GM18520 (cell line): ENCODE measurements around the gene ETS1.
"Not testable (repeated sequence)": the region's sequence is repeated elsewhere in the genome, so short reads cannot be mapped to it uniquely, and the experiment has no call there.

Experiments
- ATAC-seq: cut with Tn5 transposase; IDR thresholded peaks from one replicate; pipeline ENCODE4 v1.9.1; 2021; ENCODE audit not compliant: unreplicated experiment

The ETS1 gene

DNA sequence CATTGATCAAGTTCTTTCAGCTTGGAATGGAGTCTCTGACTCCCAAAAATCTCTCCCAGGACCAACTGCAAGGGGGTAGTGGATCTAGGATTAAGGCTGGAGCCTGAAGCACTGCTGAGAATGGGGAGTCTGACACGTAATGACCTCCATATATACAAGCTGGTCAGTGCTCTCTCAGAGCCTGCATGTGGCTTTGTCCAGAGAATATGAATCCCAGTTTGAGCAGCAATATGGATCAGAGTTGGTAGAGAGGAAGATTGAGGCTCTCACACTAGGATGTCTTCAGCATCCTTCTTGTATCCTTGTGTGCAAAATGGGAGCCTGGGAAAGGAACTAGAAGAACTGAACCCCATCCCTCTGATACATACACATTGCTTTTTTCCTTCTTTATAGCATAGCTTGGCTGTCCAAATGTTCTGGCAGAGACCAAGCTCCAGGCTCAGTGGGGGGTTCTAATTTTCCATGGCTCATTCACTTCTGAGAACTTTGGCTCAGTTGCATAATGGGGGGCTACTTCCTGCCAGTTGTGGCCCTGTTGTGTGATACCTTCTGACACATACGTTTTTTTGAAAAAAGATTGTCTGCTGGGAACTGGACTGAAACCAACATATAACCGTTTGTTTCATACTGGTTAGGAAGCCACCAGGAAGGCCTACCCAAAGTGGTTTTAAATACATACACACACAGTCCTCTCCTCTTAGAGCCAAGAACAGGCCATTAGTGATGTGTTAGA, 138.2 kb downstream of the ETS1 start:
- ATAC-seq, result no peak

- ATAC-seq, result no peak
Measured at GRCh38 chr11:128448200-128448886, 139.0 kb downstream of the ETS1 start.

GRCh38 chr11:128447233-128447632, 140.1 kb downstream of the ETS1 start:
- ATAC-seq, result no peak

DNA sequence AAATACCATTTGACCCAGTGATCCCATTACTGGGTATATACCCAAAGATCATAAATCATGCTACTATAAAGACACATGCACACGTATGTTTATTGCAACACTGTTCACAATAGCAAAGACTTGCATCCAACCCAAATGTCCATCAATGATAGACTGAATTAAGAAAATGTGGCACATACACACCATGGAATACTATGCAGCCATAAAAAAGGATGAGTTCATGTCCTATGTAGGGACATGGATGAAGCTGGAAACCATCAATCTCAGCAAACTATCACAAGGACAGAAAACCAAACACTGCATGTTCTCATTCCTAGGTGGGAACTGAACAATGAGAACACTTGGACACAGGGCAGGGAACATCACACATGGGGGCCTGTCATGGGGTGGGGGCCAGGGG, 141.4 kb downstream of the ETS1 start:
- not testable (repeated sequence) for ATAC-seq

- ATAC-seq, result no peak
Measured at GRCh38 chr11:128437136-128437535, 150.2 kb downstream of the ETS1 start.

DNA sequence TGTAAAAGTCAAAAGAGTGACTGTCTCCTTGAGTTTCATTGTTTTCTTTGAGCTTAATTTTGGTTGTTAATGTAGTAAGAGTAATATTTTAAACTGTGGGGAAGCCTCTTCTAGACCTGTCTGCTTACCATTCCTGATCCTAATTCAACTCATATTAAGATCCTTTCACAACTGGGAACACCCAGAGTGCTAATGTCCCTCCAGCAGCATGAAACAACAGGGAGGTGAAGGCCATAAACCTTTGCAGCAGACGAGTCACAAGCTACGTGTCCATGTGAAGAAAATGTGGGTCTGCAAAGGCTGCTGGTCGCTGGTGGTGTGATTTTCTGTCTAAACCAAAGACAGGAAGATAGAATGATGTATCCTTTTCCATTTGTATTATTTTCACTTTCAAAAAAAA, 152.5 kb downstream of the ETS1 start:
- ATAC-seq, result no peak

DNA sequence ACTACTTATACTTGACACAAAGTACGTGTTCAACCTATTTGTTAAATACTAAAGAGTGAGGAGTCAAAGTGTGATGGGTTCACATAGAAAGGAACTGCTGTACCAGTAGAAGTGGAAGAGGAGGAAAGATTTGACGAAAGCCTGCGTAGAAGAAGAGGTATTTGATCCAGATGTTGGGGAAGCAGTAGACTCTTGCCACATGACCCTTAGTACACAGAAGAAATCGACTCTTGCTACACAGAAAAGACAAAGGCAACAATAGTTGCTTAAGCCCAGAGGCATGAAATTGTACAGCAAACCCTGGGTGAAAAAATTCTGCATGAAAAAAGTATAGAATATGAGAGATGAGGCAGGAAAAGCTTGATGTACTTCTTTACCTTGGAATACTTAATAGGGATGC, 152.9 kb downstream of the ETS1 start:
- ATAC-seq, result no peak

DNA sequence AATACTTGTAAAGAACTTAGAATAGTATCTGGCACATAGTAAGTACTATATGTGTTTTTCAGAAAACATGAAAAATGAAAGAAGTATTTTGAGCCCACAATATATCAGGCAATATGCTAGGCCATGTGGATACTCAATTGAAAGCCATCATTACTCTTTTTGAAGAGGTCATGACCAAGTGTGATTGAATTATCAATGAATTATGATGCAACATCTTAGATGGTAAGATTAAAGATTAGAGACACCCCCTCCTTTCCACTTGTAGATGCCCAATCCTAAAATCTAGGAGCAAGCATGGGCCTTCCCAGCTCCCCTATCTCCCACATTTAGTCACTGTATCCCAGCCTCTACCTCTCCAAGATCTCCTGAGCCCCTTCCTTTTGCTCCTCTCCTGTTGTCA, 154.4 kb downstream of the ETS1 start:
- ATAC-seq, result no peak

- no peak for ATAC-seq
Measured at GRCh38 chr11:128431931-128432330, 155.4 kb downstream of the ETS1 start.

DNA sequence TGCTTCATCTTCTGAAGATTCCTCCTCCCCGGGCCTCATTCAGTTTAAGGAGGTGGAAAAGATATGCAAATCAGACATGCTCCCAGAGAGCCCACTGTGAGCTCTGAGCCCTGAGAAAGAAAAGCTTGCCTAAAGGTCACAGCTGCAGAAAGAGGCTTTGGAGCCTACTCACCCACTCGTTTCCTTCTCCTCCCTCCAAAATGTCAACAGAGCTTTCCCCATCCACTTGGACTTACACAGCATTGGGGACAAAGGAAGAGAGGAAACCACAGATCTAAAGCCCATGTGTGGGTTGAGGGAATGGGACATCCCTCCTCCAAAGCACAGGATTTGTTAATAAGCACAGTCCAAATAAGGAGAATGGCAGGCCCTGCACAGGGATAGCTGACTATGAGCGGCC, 158.4 kb downstream of the ETS1 start:
- no peak for ATAC-seq

DNA sequence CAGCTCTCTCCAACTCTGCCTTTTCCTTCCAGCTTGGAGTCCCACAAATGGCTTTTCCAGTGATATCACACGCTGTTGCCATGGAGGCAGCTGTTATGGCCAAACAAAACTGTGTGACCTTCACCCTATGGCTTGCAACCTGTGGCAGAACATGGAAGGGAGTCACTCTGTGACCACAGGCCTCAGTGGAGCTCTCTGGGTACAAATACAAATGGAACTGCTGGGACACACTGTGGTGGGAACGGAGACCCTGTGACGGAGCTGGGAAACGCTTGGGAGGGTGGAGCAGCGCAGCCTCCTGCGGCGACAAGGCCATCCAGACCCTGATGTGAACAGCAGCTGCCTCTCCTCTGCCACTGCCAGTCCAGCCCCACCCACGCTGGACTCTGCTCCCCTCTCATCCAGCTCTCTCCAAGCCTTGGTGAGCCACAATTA, 162.5 kb downstream of the ETS1 start:
- ATAC-seq, result no peak

DNA sequence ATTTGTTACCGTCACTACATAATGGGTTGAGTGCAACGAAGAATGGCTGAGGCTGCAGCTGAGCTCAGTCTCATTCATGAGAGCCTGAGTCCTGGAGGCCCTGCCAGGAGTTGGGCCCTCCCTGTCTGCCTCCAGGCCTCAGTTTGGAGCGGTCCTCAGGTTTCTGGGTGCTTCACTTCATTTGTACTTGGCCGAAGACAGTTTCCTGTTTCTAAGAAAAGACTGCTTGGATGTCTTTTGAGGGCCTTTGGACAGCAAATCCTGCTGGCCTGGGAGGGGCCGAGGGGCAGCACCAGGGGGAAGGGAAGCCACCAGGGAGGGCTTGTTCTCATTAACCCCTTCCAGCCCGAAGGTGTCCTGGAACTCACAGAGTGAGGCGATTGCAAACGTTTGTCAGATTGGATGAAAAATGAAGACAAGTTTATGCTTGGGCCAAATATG, 163.1 kb downstream of the ETS1 start:
- no peak for ATAC-seq

DNA sequence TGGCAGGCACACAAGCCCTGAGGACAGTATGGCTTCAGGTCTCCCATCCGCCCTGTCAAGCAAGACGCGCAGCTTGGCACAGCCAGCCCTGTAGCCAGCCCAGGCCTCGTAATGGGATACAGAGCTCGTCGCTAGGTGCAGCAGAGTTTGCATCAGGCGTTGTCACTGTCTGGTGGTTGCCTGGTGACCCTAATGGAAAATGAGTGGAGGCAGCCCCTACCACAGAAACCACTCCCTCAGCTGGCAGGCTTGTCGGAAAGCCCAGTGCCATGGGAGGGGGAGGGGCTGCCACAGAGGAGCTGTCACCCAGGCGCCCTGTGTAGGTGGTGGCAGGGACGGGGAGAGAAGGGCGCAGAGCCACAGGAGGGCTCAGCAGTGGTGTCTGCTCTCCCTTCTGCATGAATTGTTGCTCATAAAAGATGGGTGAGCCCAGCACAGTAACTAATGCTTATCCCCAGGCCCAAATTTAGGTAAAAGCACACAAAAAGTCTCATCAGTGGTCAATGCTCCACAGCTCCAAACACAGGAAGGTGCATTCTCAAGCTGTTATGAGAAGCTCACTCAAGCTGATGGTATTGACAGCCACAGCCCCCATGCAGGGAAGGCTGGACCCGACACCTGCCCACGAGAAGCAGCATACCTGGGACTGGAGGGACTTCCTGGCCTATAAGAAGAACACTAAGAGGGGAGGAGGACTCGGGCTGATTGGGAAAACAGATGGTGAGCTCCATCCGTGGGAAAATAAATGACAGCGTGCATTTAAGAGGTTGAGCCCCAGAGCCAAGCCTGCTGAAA, 164.6 kb downstream of the ETS1 start:
- no peak for ATAC-seq

- no peak for ATAC-seq
Measured at GRCh38 chr11:128421577-128422330, 165.6 kb downstream of the ETS1 start.

DNA sequence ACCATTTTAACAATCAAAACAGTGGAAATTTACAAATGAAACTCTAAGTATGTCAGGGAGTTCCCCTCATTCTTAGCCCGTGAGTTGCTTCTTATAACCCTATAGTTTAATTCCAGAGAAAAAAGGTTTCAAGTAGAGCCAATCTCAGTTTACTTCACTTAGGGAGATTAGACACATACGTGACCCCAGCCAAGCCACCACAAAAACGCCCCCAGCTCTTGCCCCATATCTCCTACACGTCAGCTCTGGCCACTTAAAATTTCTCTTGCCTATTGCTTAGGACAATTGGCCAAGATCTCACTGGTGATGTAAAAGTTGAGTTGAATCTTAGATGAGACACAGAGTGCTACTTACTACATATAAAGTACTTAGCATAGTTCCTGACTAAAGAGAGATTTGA, 166.4 kb downstream of the ETS1 start:
- no peak for ATAC-seq

GRCh38 chr11:128420265-128420664, 167.1 kb downstream of the ETS1 start:
- ATAC-seq, result no peak

DNA sequence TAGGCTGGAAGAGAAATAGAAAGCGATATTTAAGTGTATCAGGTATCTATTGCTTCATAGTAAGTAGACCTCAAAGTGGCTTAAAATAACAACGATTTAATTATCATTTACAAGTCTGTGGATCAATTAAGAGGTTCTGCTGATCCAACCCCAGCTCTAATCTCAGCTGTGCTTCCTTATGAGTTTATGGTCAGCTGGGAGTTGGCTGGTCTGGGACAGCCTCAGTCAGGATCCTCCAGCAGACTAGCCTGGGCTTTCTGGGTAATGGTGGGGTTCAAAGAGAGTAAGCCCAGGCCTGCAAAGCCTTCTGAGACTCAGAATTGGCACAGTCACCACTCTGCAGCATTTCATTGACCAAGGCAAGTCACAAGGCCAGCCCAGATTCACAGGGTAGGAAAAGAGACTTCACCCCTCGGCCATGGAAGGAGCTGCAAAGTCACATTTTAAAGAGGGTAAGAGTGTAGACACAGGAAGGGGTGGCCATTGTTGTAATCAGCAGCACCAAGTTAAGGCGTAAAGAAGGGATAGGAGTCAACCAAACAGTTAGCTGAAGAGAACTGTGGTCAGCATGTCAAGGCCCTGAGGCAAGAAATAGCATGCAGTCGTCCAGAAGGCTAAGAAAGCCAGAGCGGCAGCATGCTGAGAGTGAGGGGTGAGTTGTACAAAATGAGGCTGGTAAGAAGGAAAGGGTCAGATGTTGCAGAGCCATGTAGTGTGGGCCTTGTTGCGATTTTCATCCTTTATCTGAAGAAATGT, 168.2 kb downstream of the ETS1 start:
- no peak for ATAC-seq

GRCh38 chr11:128417607-128418324, 169.6 kb downstream of the ETS1 start:
- no peak for ATAC-seq

GRCh38 chr11:128416976-128417375, 170.4 kb downstream of the ETS1 start:
- no peak for ATAC-seq

- ATAC-seq, result no peak
Measured at GRCh38 chr11:128415539-128415938, 171.8 kb downstream of the ETS1 start.
